BJ (cell line): ENCODE measurements around the gene PLPPR4. TPM values are rescaled to one million over a fixed set of nuclear protein-coding genes. Genes with fewer than 3 reads are reported as not detected.

ENCODE experiments used
- CTCF ChIA-PET: fragments of 350-600 bp; formaldehyde crosslinking; extraction: SDS; loops from one replicate; lab custom pipeline; 2021; ENCODE audit warnings: antibody characterized with exemption, inconsistent platforms; lab: Yijun Ruan, JAX
- POLR2A ChIA-PET: fragments of 300-600 bp; sonication (Branson Sonifier 250); formaldehyde crosslinking; extraction: SDS; loops from one replicate; lab custom pipeline; 2021; ENCODE audit warnings: antibody characterized with exemption; lab: Charles Lee
- DNase-seq: peaks from one replicate; pipeline ENCODE4 v3.0.0-alpha.2; 2011; ENCODE audit warnings: low read depth
- H3K27me3 ChIP-seq: 2 replicates; pipeline ENCODE4 v1.6.0; 2011; ENCODE audit warnings: low read length; ENCODE audit not compliant: control insufficient read depth, insufficient read depth
- H3K36me3 ChIP-seq: 2 replicates; pipeline ENCODE4 v1.5.1; 2011; ENCODE audit warnings: low read length; ENCODE audit not compliant: control insufficient read depth, insufficient read depth
- H3K4me3 ChIP-seq: 2 replicates; pipeline ENCODE4 v1.5.1; 2011; ENCODE audit warnings: low read depth, mild to moderate bottlenecking, control low read depth, low read length
- polyA plus RNA-seq: library from polyadenylated mRNA; depleted of rRNA; stranded (reverse); fragments of >200 nt; gene quantifications from 2 replicates; pipeline ENCODE4 v1.2.3, GENCODE V29; 2011
- TF ChIP-seq, protein P1 (sequence below): IDR thresholded peaks from 2 replicates; pipeline ENCODE4 v1.5.1; 2011; ENCODE audit warnings: low read depth, mild to moderate bottlenecking, control low read depth, inconsistent platforms, low read length, moderate library complexity; ENCODE audit not compliant: insufficient read depth

PLPPR4 gene
- polyA plus RNA-seq, 1 experiment: 16.3 TPM

DNA sequence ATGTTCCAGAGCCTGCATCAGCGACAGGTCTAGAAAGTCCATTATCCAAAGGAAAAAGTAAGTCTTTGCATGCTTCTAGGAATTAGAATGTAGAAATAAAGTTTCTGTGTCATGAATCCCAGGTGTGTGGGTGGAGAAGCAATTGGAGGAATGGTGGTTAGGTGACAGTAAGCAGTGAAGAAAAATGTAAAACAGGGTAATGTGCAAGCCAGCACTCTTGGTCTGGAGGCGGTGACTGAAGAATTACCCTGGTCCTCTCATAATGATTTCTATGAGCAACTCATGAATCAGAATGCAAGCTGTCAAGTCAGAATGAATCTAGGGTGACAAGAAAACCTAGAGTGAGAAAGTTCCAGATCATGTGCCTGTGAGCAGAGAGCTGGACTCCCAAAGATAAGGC lies 33.6 kb downstream of the PLPPR4 start:
- Histone ChIP-seq H3K27me3 (no peaks in the 10 kb centered on the region), H3K4me3 (no peak overlapping the region), H3K36me3 (0 out of 2 replicates have a peak, but pooled peaks cover under 1% of the 10 kb centered on the region)
- no peak for DNase-seq
- POLR2A ChIA-PET: no interaction called here
- CTCF ChIA-PET: no interaction called here
- TF ChIP-seq, protein P1, sequence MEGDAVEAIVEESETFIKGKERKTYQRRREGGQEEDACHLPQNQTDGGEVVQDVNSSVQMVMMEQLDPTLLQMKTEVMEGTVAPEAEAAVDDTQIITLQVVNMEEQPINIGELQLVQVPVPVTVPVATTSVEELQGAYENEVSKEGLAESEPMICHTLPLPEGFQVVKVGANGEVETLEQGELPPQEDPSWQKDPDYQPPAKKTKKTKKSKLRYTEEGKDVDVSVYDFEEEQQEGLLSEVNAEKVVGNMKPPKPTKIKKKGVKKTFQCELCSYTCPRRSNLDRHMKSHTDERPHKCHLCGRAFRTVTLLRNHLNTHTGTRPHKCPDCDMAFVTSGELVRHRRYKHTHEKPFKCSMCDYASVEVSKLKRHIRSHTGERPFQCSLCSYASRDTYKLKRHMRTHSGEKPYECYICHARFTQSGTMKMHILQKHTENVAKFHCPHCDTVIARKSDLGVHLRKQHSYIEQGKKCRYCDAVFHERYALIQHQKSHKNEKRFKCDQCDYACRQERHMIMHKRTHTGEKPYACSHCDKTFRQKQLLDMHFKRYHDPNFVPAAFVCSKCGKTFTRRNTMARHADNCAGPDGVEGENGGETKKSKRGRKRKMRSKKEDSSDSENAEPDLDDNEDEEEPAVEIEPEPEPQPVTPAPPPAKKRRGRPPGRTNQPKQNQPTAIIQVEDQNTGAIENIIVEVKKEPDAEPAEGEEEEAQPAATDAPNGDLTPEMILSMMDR: no peak

DNA sequence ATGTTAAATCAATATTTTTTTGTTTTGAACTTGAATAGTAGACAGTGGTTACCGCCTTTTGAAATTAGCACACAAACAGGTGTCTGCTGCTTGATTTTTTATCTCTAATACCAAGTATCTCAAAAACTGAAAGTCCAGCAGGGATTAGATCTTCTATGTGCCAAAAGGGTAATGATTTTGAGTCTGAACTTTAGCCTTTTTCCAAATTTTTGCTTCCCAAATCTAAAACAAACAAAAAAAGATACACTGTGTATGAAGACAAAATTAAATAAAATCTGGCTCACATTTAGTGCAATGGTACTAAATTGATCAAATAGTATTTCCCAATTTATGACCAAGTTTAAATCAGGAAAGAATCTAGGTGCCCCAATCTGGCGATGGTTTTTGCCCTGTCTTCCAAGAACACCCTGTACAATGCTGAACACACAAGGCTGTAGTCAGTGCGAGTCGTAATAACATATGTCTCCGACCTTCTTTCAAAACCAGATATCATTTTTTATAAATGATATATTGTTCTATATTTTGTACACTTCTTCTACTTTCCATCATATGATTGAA lies 40.5 kb downstream of the PLPPR4 start:
- POLR2A ChIA-PET: no interaction called here
- CTCF ChIA-PET: no interaction called here
- TF ChIP-seq, protein P1: no peak
- no peak overlapping the region for H3K4me3 ChIP-seq
- H3K36me3 ChIP-seq: no peaks in the 10 kb centered on the region
- no peak for DNase-seq
- no peaks in the 10 kb centered on the region for H3K27me3 ChIP-seq

DNA sequence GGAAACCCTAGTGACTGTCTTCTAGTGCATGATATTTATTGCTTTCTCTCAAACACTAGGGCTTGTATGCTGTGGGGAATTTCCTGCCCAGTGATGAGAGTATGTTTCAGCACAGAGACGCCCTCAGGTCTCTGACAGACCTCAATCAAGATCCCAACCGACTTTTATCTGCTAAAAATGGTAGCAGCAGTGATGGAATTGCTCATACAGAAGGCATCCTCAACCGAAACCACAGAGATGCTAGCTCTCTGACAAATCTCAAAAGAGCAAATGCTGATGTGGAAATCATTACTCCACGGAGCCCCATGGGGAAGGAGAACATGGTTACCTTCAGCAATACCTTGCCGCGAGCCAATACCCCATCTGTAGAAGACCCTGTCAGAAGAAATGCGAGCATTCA lies 41.3 kb downstream of the PLPPR4 start:
- Histone ChIP-seq H3K27me3 (no peaks in the 10 kb centered on the region), H3K4me3 (no peak overlapping the region), H3K36me3 (no peaks in the 10 kb centered on the region)
- ChIA-PET CTCF (interaction anchor here (0.5 kb wide), 1 partner anchor 27 kb away, joined by 3 read pairs; no protein-coding TSS in a partner anchor), POLR2A (no interaction called here)
- no peak for DNase-seq
- TF ChIP-seq, protein P1: no peak

DNA sequence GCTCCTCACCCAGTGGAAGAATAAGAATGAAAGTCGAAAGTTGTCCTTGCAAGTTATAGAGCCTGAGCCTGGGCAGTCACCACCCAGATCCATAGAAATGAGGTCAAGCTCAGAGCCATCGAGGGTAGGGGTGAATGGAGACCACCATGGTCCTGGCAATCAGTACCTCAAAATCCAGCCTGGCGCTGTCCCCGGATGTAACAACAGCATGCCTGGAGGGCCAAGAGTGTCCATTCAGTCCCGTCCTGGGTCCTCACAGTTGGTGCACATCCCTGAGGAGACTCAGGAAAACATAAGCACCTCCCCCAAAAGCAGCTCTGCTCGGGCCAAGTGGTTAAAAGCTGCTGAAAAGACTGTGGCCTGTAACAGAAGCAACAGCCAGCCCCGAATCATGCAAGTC lies 41.8 kb downstream of the PLPPR4 start:
- TF ChIP-seq, protein P1: no peak
- no peaks in the 10 kb centered on the region for H3K36me3 ChIP-seq
- no peaks in the 10 kb centered on the region for H3K27me3 ChIP-seq
- CTCF ChIA-PET: interaction anchor here (0.5 kb wide), 1 partner anchor 27 kb away, joined by 3 read pairs; no protein-coding TSS in a partner anchor
- DNase-seq: no peak
- H3K4me3 ChIP-seq: no peak overlapping the region
- POLR2A ChIA-PET: no interaction called here

DNA sequence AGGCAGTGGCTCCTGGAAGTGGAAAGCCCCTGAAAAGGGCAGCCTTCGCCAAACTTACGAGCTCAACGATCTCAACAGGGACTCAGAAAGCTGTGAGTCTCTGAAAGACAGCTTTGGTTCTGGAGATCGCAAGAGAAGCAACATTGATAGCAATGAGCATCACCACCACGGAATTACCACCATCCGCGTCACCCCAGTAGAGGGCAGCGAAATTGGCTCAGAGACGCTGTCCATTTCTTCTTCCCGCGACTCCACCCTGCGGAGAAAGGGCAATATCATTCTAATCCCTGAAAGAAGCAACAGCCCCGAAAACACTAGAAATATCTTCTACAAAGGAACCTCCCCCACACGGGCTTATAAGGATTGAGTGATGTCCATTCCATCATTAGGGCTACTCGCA lies 42.4 kb downstream of the PLPPR4 start:
- no peak for DNase-seq
- Histone ChIP-seq H3K27me3 (no peaks in the 10 kb centered on the region), H3K36me3 (no peaks in the 10 kb centered on the region), H3K4me3 (no peak overlapping the region)
- TF ChIP-seq, protein P1: no peak
- CTCF ChIA-PET: no interaction called here
- POLR2A ChIA-PET: no interaction called here
